ENCODE data around the gene APPL1. TPM values are rescaled to one million over a fixed set of nuclear protein-coding genes. Genes with fewer than 3 reads are reported as not detected.

APPL1 gene
- total RNA-seq, 3 donors from 2014 or later = 26.3 to 47.0 (median 33.9) TPM

DNA sequence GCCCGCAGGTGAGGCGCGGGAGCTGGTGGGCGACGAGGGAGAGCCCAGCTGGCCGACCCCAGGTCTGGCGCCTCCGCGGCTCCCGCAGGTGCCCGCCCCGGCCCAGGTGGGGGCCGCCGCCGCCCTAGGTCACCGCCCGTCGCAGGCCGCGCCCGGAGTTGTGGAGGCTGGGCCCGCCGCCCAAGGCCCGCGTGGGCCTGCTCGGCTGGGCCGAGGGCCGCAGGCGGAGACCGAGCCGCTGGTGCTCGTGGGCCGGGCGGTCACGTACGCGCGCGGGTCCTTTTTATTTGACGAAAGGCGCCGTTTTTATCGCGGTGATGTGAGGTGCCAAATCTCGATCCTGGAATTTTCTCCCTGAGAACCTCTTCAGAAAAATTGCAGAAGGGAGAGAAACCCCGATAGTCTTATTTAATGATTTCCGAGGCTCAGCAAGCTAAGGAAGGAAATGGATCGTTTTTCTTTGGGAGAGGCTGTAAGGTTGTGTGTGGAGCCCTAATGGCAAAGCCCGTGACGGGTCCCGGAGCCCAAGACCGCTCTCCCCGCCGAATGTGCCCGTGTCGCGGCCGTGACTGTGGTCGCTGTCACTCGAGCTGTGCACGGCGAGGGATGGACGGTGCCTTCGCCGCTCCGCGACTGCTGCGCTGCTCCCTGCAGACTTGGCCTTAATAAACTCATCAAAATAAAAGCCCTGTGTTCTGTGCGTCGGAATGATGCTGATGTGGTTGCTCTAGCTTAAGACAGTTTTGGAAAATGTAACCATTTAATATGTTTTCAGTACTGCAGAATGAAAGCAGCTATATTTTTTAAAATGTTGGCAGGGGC, 612 bp downstream of the APPL1 start:
- Histone ChIP-seq H3K9me3 (no peaks in the 10 kb centered on the region), H3K4me1 (ENCODE audit: low read depth) (peaks cover 14% of the 10 kb centered on the region), H3K4me3 (peak overlapping the region; percentile 54), H3K36me3 (ENCODE audit: low read depth) (no peaks in the 10 kb centered on the region)
- DNase-seq (peak; percentile 57 to 76 (median 63)), ATAC-seq (peak; percentile 78)
- TF ChIP-seq, protein P1, sequence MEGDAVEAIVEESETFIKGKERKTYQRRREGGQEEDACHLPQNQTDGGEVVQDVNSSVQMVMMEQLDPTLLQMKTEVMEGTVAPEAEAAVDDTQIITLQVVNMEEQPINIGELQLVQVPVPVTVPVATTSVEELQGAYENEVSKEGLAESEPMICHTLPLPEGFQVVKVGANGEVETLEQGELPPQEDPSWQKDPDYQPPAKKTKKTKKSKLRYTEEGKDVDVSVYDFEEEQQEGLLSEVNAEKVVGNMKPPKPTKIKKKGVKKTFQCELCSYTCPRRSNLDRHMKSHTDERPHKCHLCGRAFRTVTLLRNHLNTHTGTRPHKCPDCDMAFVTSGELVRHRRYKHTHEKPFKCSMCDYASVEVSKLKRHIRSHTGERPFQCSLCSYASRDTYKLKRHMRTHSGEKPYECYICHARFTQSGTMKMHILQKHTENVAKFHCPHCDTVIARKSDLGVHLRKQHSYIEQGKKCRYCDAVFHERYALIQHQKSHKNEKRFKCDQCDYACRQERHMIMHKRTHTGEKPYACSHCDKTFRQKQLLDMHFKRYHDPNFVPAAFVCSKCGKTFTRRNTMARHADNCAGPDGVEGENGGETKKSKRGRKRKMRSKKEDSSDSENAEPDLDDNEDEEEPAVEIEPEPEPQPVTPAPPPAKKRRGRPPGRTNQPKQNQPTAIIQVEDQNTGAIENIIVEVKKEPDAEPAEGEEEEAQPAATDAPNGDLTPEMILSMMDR (IDR thresholded peaks at IDR 0.05) = no peak
- intact Hi-C loops (cut with DNase I, micrococcal nuclease) = no loop called here

DNA sequence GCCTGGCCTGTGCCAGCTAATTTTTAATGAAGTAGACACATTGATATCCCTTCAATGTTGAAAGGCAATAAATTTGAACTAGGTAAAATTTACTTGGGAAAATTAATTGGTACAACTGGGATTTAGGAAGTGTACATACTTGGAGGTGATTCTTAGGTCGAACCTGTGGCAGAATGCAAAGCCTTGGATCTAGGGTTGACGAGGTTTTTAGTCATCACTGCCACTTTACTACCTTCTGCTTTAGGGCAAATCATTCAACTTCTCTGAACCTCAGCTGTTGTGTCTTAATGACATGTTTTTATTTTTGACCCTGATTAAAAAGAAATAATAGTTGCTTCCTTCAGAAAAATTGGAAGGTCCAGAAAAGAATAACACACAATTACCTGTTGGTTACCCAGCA, 2.5 kb downstream of the APPL1 start:
- intact Hi-C loops (cut with DNase I, micrococcal nuclease) = no loop called here
- H3K4me3 ChIP-seq = no peak overlapping the region
- H3K4me1 ChIP-seq (ENCODE audit: low read depth) = peaks cover 14% of the 10 kb centered on the region
- ATAC-seq (no peak), DNase-seq (no peak)
- no peaks in the 10 kb centered on the region for H3K36me3 ChIP-seq (ENCODE audit: low read depth)
- TF ChIP-seq, protein P1 (IDR thresholded peaks at IDR 0.05) = no peak
- H3K9me3 ChIP-seq = no peaks in the 10 kb centered on the region

DNA sequence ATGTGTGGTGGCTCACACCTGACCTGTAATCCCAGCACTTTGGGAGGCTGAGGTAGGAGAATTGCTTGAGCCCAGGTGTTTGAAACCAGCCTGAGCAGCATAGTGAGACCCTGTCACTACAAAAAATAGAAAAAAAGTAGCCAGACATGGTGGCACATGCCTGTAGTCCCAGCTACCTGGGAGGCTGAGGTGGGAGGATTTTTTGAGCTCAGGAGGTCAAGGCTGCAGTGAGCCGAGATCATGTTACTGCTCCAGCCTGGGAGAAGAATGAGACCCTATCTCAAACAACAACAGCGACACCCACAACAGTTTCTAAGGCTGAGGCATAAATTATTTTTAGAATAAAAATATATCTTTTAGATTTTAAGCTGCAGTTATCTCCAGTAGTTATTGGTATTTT, 6.3 kb downstream of the APPL1 start:
- TF ChIP-seq, protein P1 (IDR thresholded peaks at IDR 0.05) = no peak
- Histone ChIP-seq H3K4me3 (no peak overlapping the region), H3K9me3 (no peaks in the 10 kb centered on the region), H3K4me1 (ENCODE audit: low read depth) (peaks cover 12% of the 10 kb centered on the region), H3K36me3 (ENCODE audit: low read depth) (no peaks in the 10 kb centered on the region)
- no peak for ATAC-seq
- no peak for DNase-seq
- intact Hi-C loops (cut with DNase I, micrococcal nuclease) = no loop called here

DNA sequence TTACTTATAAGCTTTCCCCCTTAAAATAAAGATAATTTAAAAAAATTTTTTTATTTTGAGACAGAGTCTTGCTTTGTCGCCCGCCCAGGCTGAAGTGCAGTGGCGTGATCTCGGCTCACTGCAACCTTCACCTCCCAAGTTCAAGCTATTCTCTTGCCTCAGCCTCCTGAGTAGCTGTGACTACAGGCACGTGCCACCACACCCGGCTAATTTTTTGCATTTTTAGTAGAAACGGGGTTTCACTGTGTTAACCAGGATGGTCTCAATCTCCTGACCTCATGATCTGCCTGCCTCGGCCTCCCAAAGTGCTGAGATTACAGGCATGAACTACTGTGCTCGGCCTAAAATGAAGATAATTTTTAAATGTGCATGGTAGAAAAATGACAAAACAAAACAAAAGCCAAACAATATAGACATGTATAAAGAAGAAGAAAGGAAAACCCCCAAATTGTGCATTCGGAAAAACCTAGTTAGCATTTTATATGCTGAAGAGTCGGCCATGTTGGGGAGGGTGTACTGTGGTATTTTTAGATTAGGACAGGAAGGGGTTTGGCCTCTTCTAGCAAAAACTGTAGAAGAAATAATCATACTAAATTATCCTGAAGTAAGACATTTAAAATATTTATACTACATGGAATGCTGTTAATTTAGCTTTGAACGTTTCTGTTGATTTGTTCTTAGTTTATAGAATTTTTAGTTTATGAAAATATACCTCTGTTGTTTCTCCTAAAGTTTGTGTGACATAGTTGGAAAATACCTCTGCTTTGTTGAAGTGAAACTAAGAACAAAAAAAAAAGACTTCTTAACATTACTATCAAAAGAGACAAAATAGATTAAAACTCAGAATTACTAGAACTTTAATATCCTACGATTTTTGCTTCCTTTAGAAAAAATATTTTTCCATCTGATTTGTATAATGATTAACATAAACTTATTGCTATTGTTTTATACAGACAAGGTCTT, 7.4 kb downstream of the APPL1 start:
- Histone ChIP-seq H3K9me3 (no peaks in the 10 kb centered on the region), H3K36me3 (ENCODE audit: low read depth) (no peaks in the 10 kb centered on the region), H3K4me3 (no peak overlapping the region), H3K4me1 (ENCODE audit: low read depth) (peaks cover 1% of the 10 kb centered on the region)
- DNase-seq = no peak
- intact Hi-C loops (cut with DNase I, micrococcal nuclease) = no loop called here
- TF ChIP-seq, protein P1 (IDR thresholded peaks at IDR 0.05) = no peak
- ATAC-seq = no peak

DNA sequence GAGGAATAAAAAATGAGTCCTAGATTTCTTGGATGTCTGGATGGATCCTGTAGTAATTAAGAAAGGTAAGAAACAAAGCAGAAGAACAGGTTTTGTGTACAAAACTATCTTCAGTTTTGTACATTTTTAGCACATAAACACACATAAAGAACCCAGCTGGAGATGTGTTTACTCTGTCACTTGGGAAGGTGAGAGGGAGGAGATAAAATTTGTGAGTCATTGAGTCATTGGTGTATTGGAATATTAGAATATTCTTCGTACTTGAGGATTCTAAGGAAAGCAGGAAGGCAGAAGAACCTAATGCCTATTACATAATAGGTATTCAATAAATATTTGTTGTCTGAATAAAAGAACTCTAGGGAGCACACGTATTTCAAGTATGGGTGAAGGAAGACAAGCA, 17.4 kb downstream of the APPL1 start:
- no peak for DNase-seq
- no peak for ATAC-seq
- no peaks in the 10 kb centered on the region for H3K4me1 ChIP-seq (ENCODE audit: low read depth)
- H3K4me3 ChIP-seq = no peak overlapping the region
- no peaks in the 10 kb centered on the region for H3K36me3 ChIP-seq (ENCODE audit: low read depth)
- intact Hi-C loops (cut with DNase I, micrococcal nuclease) = no loop called here
- no peaks in the 10 kb centered on the region for H3K9me3 ChIP-seq
- TF ChIP-seq, protein P1 (IDR thresholded peaks at IDR 0.05) = no peak

All from mucosa of descending colon (tissue), 3 donors.